Fibroblast of villous mesenchyme (primary cell): Measurements from ENCODE around the gene ADAMTS2. TPM values are rescaled to one million over a fixed set of nuclear protein-coding genes. Genes with fewer than 3 reads are reported as not detected.

Source experiments
- DNase-seq: peaks from one replicate; pipeline ENCODE4 v3.0.0-alpha.2; 2010; ENCODE audit warnings: low read depth
- H3K4me3 ChIP-seq: 2 replicates; pipeline ENCODE4 v1.5.1; 2011; ENCODE audit warnings: low read depth, mild to moderate bottlenecking, low read length
- CTCF ChIP-seq: IDR thresholded peaks from 2 replicates; pipeline ENCODE4 v1.5.1; 2012; ENCODE audit warnings: low read depth, mild to moderate bottlenecking, low read length; ENCODE audit not compliant: insufficient read depth
- total RNA-seq: library from RNA; depleted of rRNA; stranded (reverse); fragments of >200 nt; gene quantifications from 2 replicates; pipeline ENCODE4 v1.2.3, GENCODE V29; 2012

ADAMTS2 gene
- total RNA-seq, 1 donor: 30.2 TPM

GRCh38 chr5:179162351-179163235 is 182.7 kb downstream of the ADAMTS2 start:
- TF ChIP-seq CTCF: no peak
- no peak overlapping the region for H3K4me3 ChIP-seq
- DNase-seq: no peak

GRCh38 chr5:179161901-179162300 is 183.4 kb downstream of the ADAMTS2 start:
- no peak for DNase-seq
- H3K4me3 ChIP-seq: no peak overlapping the region
- no peak for TF ChIP-seq CTCF

GRCh38 chr5:179160584-179160983 is 184.7 kb downstream of the ADAMTS2 start:
- TF ChIP-seq CTCF: no peak
- H3K4me3 ChIP-seq: no peak overlapping the region
- no peak for DNase-seq

- no peak for DNase-seq
- no peak for TF ChIP-seq CTCF
- H3K4me3 ChIP-seq: no peak overlapping the region
Observed at GRCh38 chr5:179158556-179158955, 186.7 kb downstream of the ADAMTS2 start.

- H3K4me3 ChIP-seq: no peak overlapping the region
- no peak for DNase-seq
- no peak for TF ChIP-seq CTCF
Observed at GRCh38 chr5:179154991-179155955, 190.0 kb downstream of the ADAMTS2 start.

- no peak for DNase-seq
- no peak for TF ChIP-seq CTCF
- no peak overlapping the region for H3K4me3 ChIP-seq
Observed at GRCh38 chr5:179154346-179154990, 190.8 kb downstream of the ADAMTS2 start.
